ENCODE measurements around the gene PID1.

- TF ChIP-seq, protein P1, sequence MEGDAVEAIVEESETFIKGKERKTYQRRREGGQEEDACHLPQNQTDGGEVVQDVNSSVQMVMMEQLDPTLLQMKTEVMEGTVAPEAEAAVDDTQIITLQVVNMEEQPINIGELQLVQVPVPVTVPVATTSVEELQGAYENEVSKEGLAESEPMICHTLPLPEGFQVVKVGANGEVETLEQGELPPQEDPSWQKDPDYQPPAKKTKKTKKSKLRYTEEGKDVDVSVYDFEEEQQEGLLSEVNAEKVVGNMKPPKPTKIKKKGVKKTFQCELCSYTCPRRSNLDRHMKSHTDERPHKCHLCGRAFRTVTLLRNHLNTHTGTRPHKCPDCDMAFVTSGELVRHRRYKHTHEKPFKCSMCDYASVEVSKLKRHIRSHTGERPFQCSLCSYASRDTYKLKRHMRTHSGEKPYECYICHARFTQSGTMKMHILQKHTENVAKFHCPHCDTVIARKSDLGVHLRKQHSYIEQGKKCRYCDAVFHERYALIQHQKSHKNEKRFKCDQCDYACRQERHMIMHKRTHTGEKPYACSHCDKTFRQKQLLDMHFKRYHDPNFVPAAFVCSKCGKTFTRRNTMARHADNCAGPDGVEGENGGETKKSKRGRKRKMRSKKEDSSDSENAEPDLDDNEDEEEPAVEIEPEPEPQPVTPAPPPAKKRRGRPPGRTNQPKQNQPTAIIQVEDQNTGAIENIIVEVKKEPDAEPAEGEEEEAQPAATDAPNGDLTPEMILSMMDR (IDR thresholded peaks at IDR 0.05; ENCODE audit: low read length), result no peak
- TF ChIP-seq EZH2 (optimal IDR thresholded peaks at IDR 0.05; ENCODE audit: low read depth, low read length), result no peak
- TF ChIP-seq EZH2phosphoT487 (IDR thresholded peaks at IDR 0.05; ENCODE audit: low read length), result no peak
Measured at GRCh38 chr2:229249536-229249935, 21.6 kb downstream of the PID1 start.
